GM18499 (cell line): ENCODE results near the gene ENOX1.

Experiments
- ATAC-seq: cut with Tn5 transposase; IDR thresholded peaks from one replicate; pipeline ENCODE4 v1.9.1; 2021; ENCODE audit warnings: moderate number of reproducible peaks; ENCODE audit not compliant: insufficient read depth, unreplicated experiment

Gene ENOX1

GRCh38 chr13:43786472-43786765 lies 353 bp downstream of the ENOX1 start:
- no peak for ATAC-seq

DNA sequence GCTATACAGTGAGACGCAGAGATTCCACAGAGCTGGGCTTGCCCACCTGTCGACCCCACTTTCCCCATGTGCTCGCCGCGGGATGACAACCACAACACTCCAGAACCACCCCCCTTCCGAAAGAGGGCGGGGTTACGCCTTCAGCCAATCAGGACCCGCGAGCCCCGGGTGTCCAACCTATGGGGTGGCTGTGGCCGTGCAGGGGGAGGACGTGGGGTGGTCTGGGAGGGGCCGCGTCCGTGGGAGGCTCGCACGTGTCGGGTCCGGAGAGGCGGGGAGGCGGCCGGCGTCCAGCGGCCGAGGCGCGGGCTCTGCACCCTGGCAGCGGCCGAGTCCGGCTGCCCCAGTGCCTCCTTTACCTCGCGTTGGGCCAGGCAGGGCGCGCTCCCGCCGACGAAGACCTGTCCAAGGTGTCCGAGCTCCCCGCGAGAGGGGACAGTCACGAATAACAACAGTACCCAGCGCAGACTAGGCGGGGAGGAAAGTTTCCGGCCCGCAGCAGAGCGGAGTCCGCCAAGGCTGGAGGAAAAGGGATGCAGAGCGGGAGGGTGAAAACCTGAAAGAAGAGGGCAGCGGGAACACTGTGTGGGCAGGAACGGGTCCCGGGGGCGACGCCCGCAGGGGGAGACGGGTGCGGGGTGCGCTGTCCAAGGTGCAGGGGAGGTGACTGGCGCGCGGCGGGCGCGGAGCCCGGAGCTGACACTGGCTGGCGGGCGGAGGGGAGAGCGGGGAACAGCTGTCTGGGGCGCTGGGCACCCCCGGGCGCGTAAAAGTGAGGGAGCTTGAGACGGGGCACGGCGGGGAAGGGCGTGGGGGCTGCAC lies 911 bp downstream of the ENOX1 start:
- no peak for ATAC-seq

- ATAC-seq = no peak
These were observed 1.5 kb downstream of the ENOX1 start for GRCh38 chr13:43785261-43785649.

- no peak for ATAC-seq
These were observed 2.3 kb downstream of the ENOX1 start for GRCh38 chr13:43784496-43784895.

DNA sequence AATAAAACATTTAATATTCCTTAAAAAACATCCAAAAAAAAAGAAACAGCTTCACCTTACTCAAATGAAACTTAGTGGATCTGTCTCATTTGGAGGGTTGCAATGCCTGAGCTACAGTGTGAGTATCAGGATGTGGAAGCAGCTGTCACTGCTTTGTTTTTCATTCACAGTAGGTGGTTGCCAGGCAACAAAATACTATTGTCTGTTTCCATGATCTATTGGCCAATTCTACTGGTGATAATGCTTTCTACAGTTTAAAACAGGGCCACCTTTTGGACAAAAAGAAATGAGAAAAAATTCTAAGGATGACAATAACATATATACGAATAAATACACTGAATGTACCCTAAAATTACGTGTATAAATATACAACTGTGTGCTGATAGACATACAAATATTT lies 3.0 kb downstream of the ENOX1 start:
- ATAC-seq = no peak

DNA sequence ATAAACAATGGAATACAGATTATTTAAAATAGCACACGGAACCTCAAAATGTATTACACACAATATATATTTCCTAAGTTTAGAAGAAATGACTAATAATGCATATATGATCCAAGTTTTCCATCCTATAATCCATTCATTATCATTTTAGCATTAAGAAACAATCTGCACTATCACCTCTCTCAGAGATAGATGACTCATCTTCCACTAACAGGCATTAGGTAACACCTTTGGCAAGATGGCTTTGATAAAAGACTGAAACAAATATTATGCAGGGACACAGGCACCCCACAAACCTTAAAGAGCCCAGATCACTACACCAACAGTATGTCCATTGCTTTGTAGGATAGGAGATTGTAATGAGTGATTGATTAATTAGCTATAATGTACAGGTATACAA lies 4.1 kb downstream of the ENOX1 start:
- ATAC-seq = no peak

- no peak for ATAC-seq
These were observed 6.1 kb downstream of the ENOX1 start for GRCh38 chr13:43780666-43781065.

DNA sequence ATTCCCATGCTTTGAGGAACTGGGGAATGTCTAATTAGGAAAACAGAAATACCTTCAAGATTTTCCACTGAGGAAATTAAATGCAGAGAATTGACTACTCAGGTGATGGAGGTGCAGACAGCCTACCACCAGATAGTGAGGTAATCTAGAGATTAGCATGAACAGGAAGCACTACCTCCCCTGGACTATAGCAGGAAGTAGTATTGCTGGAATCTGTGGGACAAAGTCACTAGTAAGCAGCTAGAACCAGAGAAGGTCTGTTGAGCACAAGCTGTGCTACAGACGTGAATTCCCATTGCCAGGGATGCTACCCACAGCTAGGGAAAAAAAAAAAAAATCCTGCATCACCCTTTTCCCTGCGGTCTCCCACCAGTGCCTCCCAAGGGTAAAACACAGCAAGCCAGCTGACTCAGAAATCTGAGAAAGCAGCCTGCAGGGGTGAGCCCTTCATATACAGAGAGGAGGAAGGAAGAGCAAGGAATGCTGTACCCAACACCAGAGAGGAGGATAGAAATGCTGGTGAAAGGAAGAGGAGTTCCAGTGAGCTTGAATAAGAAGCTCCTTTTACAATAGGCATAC lies 10.2 kb downstream of the ENOX1 start:
- no peak for ATAC-seq

- no peak for ATAC-seq
These were observed 10.8 kb downstream of the ENOX1 start for GRCh38 chr13:43776006-43776405.

DNA sequence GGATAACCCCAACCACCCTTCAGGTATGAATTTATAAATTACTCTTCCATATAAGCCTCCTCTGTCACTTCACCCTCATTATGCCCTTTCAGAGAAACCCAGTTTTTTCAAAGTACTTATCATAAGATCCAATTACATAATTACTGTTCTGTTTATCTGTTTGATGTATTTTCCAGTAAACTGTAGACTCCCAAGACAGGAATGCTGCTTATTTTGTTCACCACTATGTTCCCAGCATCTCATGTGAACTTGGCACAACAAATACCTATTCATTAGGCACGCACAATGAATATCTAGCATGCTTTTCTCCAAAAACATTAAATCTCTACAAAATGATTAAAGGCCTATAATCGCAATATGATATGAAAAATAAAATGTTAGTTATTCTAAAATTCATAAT lies 13.2 kb downstream of the ENOX1 start:
- no peak for ATAC-seq

DNA sequence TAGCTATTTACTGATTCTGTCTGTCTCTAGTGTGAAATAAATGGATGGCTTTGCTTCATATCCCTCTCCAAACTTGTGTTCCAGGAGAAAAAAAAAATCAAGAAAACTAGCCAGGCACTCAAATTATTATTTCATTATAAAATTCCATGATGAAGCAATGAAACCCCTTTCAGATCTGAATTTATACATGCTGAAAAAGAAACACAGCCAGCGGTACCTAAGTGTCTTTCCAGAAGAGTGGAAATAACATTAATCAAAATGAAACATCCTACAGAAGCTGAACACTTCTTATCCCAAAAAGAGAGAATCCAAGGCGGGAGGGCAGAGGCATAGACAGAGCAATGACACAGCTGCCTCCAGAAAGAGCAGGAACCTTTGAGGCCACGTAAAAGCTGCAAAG lies 15.9 kb downstream of the ENOX1 start:
- ATAC-seq = no peak

DNA sequence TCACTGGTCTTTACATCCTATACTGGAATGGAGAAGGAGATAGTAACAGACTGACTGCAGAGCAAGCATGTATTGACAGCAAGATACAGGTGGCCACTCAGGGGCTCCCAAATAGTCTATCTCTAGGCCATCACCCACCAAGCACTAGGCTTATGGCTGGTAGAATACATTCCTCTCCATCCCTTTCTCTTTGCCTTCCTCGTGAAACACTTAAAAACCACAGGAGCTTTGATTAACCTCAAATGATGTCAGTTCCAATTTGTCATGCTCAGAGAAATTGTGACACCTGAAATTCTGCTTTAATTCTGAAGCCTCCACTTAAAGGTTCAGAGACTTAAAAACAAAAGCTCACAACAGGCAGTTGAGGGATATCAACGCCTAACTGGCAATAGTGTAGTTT lies 17.2 kb downstream of the ENOX1 start:
- ATAC-seq = no peak

DNA sequence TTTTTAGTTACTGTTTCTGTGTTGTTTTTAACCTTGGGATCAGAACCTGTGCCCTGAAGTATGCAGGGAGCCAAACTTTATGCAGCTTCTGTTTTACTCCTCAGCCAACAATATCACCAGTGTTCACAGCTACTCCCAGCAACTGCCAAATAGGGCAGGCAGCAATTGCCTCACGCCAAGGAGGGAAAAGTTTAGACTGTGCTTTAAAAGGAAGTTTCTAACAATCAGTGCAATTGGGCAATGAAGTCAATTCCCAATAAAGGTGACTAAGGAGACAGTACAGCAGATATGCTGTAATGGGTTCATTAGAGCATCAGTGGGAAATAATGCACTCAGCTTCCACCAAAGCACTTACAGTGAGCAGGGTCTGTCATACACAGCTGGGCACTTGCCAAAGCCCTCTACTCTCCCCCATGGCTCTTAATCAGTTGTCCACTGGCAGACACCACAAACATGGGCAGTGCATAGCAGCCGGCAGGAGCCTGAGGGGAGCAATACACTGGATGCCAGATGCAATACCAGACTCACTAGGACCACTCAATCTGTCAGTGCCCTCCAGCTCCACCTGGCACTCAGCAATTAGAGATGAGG lies 19.3 kb downstream of the ENOX1 start:
- no peak for ATAC-seq

GRCh38 chr13:43766725-43767124 lies 20.0 kb downstream of the ENOX1 start:
- ATAC-seq = no peak

DNA sequence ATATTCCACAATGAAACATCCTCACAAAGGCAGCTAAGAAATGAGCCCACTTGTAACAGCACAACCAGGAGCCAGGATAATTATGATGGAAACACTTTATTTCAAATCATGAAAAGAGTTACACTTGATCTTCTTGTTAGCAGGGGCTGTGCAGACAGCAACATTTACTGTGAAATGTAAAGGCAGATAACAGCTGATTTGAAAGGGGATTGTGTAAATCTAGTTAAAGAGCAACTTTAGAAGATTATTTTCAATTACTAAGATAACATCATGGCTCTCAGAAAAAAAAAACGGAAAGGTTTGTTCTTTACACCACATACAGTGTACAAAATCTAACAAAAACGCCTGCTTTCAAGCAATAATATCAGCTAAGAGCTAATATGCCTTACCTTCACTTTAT lies 22.4 kb downstream of the ENOX1 start:
- ATAC-seq = no peak

GRCh38 chr13:43763143-43763759 lies 23.5 kb downstream of the ENOX1 start:
- no peak for ATAC-seq

DNA sequence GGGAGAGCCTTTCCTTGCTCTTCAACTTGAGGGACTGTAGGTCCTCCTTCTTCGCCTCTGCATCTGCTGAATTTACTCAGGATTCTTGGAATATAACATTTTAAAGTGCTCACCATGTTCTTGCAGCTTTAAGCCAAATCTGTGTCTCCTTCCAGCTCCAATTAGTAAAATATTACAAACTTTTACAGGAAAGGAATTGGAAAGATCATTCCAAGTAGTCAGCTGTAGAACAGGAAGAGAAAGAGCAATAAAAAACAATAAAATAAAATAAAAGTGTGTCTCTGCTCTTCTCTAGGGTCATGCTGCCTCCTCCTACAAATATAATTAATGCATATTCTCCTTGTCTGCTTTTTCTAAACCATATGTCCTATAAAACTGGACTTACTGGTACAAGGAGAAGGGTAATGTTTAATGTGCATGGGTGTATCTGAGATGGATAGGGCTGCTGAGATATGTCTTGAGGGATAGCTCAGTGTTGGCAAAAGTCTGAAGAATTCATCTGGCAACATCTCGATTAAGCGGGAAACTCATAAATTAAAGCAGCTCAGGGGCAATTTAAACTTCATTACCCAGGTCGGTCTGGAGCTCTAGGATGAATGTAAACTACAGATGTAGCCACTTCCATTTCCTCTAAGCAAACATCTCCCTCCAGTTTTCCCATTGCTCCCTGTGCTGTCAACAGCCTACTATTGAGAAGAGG lies 25.0 kb downstream of the ENOX1 start:
- ATAC-seq = no peak

DNA sequence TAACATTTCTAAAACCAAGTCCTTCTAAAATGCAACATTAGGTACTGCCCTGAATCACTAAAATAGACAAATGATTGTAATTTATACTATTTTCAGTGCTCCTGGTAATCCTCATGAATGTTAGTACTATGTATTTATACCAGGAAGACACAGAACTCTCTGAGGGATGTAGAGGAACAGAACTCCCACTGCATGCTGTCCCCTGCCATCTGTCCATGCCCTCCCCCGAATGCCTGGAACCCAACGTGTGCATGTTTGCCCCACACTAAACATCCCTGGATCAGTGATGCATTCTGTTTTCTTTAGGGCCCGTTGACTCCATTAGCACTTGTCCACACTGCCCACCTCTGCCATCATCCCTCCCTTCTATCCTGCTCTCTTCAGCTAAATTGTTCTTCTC lies 26.5 kb downstream of the ENOX1 start:
- no peak for ATAC-seq

- ATAC-seq = no peak
These were observed 27.9 kb downstream of the ENOX1 start for GRCh38 chr13:43758834-43759233.

- ATAC-seq = no peak
These were observed 29.5 kb downstream of the ENOX1 start for GRCh38 chr13:43757266-43757665.

DNA sequence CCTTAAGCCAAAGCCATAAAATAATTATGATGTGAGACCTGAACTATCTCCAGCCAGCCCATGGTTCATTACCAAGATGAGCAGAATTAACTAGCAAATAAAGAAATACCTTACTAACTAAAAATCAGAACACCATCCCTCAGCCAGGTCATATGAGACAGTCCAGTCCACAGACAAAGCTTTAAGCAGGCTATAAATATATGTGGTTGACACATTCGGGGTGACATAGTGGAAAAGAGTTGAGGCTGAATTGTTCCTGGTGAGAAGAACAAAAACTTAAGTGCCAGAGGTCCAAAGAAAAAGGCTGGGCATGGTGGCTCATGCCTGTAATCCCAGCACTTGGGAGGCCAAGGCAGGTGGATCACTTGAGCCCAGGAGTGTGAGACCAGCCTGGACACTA lies 30.9 kb downstream of the ENOX1 start:
- ATAC-seq = no peak
